Adrenal gland (tissue), 5 donors: Measurements from ENCODE around the gene NSRP1.

ENCODE experiments used
- POLR2A ChIP-seq, 2 donors: fragments of 450-650 bp; IDR thresholded peaks; one replicate each; pipeline ENCODE4 v1.6.1; 2017; ENCODE audit warnings: antibody characterized with exemption in 2 of 2, mild to moderate bottlenecking in 2 of 2, moderate library complexity in 1 of 2
- TF ChIP-seq, protein P1 (sequence below), 6 experiments: fragments of 450-650 bp in 4 of 6; fragments of 200-600 bp in 2 of 6; sonication (generic) in 1 of 6; IDR thresholded peaks; 1 replicate in 5 of 6; 2 replicates in 1 of 6; pipeline versions ENCODE4 v1.5.1 to v1.8.0; 2016 to 2021; ENCODE audit warnings: antibody characterized with exemption in 6 of 6, mild to moderate bottlenecking in 2 of 6, moderate library complexity in 1 of 6
- donor health status: DM: no; HTN: no; CAD: no.

GRCh38 chr17:30158896-30159625 lies 42.4 kb downstream of the NSRP1 start:
- TF ChIP-seq, protein P1, sequence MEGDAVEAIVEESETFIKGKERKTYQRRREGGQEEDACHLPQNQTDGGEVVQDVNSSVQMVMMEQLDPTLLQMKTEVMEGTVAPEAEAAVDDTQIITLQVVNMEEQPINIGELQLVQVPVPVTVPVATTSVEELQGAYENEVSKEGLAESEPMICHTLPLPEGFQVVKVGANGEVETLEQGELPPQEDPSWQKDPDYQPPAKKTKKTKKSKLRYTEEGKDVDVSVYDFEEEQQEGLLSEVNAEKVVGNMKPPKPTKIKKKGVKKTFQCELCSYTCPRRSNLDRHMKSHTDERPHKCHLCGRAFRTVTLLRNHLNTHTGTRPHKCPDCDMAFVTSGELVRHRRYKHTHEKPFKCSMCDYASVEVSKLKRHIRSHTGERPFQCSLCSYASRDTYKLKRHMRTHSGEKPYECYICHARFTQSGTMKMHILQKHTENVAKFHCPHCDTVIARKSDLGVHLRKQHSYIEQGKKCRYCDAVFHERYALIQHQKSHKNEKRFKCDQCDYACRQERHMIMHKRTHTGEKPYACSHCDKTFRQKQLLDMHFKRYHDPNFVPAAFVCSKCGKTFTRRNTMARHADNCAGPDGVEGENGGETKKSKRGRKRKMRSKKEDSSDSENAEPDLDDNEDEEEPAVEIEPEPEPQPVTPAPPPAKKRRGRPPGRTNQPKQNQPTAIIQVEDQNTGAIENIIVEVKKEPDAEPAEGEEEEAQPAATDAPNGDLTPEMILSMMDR (IDR thresholded peaks at IDR 0.05): no peak
- no peak for TF ChIP-seq POLR2A (IDR thresholded peaks at IDR 0.05)
